ENCODE measurements around the gene TBC1D5.

Gene TBC1D5

GRCh38 chr3:17518189-17519059 is 224.0 kb downstream of the TBC1D5 start:
- H3K4me1 ChIP-seq (ENCODE audit: control insufficient read depth, low read length), result 0 out of 2 replicates have a peak, but pooled peaks cover 3% of the 10 kb centered on the region
- no peak overlapping the region for H3K4me2 ChIP-seq (ENCODE audit: low read length)
- H3K79me2 ChIP-seq (ENCODE audit: control insufficient read depth, low read length), result no peaks in the 10 kb centered on the region
- H3K9me2 ChIP-seq (replicated peaks; ENCODE audit: control insufficient read depth, low read length), result no peaks in the 10 kb centered on the region
- H3K36me3 ChIP-seq (ENCODE audit: control insufficient read depth, low read length), result no peaks in the 10 kb centered on the region
- H3F3A ChIP-seq (ENCODE audit: control insufficient read depth, insufficient read depth), result no peaks in the 10 kb centered on the region
- H4K20me1 ChIP-seq (ENCODE audit: control insufficient read depth, insufficient read depth, low read depth, low read length), result no peaks in the 10 kb centered on the region
- no peaks in the 10 kb centered on the region for H3K9me3 ChIP-seq (ENCODE audit: control insufficient read depth, insufficient read depth, low read length)
- no peak overlapping the region for H3K4me3 ChIP-seq (ENCODE audit: low read length)
- TF ChIP-seq CTCF (IDR thresholded peaks at IDR 0.05; ENCODE audit: low read depth, low read length, poor library complexity, severe bottlenecking), result no peak
- no peak for TF ChIP-seq EZH2phosphoT487 (IDR thresholded peaks at IDR 0.05; ENCODE audit: borderline replicate concordance, low read length)
- no peak overlapping the region for H3K27ac ChIP-seq (ENCODE audit: low read depth, low read length)
- no peaks in the 10 kb centered on the region for H3K27me3 ChIP-seq (ENCODE audit: control insufficient read depth, low read length)

GRCh38 chr3:17515445-17516234 is 226.8 kb downstream of the TBC1D5 start:
- Histone ChIP-seq H3K9me2 (replicated peaks; ENCODE audit: control insufficient read depth, low read length) (no peaks in the 10 kb centered on the region), H3K27me3 (ENCODE audit: control insufficient read depth, low read length) (no peaks in the 10 kb centered on the region), H3K4me2 (ENCODE audit: low read length) (no peak overlapping the region), H3K9me3 (ENCODE audit: control insufficient read depth, insufficient read depth, low read length) (no peaks in the 10 kb centered on the region), H3K36me3 (ENCODE audit: control insufficient read depth, low read length) (no peaks in the 10 kb centered on the region), H3K27ac (ENCODE audit: low read depth, low read length) (no peak overlapping the region), H3K4me1 (ENCODE audit: control insufficient read depth, low read length) (0 out of 2 replicates have a peak, but pooled peaks cover 3% of the 10 kb centered on the region), H3K79me2 (ENCODE audit: control insufficient read depth, low read length) (no peaks in the 10 kb centered on the region), H4K20me1 (ENCODE audit: control insufficient read depth, insufficient read depth, low read depth, low read length) (no peaks in the 10 kb centered on the region), H3F3A (ENCODE audit: control insufficient read depth, insufficient read depth) (no peaks in the 10 kb centered on the region), H3K4me3 (ENCODE audit: low read length) (no peak overlapping the region)
- TF ChIP-seq EZH2phosphoT487 (IDR thresholded peaks at IDR 0.05; ENCODE audit: borderline replicate concordance, low read length) (no peak), CTCF (IDR thresholded peaks at IDR 0.05; ENCODE audit: low read depth, low read length, poor library complexity, severe bottlenecking) (no peak)

DNA sequence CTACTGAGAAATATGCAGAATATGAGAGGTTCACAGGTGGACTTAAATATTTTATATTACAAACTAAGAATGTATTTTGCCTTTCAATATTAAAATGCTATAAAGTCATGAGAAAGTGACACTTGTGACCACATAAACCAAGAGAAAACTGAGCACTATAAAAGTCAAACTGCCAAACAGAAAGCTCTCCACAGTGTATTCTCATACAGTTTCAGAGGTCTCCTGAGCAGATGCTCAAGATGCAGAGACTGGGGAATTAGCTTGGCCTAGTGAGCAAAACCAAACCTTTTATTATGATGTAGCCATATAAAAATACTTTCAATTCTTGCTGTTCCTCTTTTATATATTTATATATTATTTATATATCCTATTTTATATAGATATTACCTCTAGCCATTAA is 227.8 kb downstream of the TBC1D5 start:
- no peaks in the 10 kb centered on the region for H3K9me2 ChIP-seq (replicated peaks; ENCODE audit: control insufficient read depth, low read length)
- no peak overlapping the region for H3K4me3 ChIP-seq (ENCODE audit: low read length)
- H3K9me3 ChIP-seq (ENCODE audit: control insufficient read depth, insufficient read depth, low read length), result no peaks in the 10 kb centered on the region
- no peaks in the 10 kb centered on the region for H3F3A ChIP-seq (ENCODE audit: control insufficient read depth, insufficient read depth)
- 0 out of 2 replicates have a peak, but pooled peaks cover 3% of the 10 kb centered on the region for H3K4me1 ChIP-seq (ENCODE audit: control insufficient read depth, low read length)
- no peaks in the 10 kb centered on the region for H3K79me2 ChIP-seq (ENCODE audit: control insufficient read depth, low read length)
- no peak overlapping the region for H3K4me2 ChIP-seq (ENCODE audit: low read length)
- no peak overlapping the region for H3K27ac ChIP-seq (ENCODE audit: low read depth, low read length)
- H3K27me3 ChIP-seq (ENCODE audit: control insufficient read depth, low read length), result no peaks in the 10 kb centered on the region
- no peaks in the 10 kb centered on the region for H3K36me3 ChIP-seq (ENCODE audit: control insufficient read depth, low read length)
- no peaks in the 10 kb centered on the region for H4K20me1 ChIP-seq (ENCODE audit: control insufficient read depth, insufficient read depth, low read depth, low read length)
- no peak for TF ChIP-seq CTCF (IDR thresholded peaks at IDR 0.05; ENCODE audit: low read depth, low read length, poor library complexity, severe bottlenecking)
- TF ChIP-seq EZH2phosphoT487 (IDR thresholded peaks at IDR 0.05; ENCODE audit: borderline replicate concordance, low read length), result no peak
